MM.1S (cell line): Measurements from ENCODE around the gene DISP3.

ENCODE experiments used
- DNase-seq: peaks from one replicate; pipeline ENCODE4 v3.0.0-alpha.2; 2015
- H2AFZ ChIP-seq: fragments of 300-600 bp; sonication (generic); 2 replicates; pipeline ENCODE4 v1.6.0; 2016; ENCODE audit warnings: antibody characterized with exemption, low read length
- H3F3A ChIP-seq: fragments of 300-600 bp; sonication (generic); 2 replicates; pipeline ENCODE4 v1.6.1; 2016; ENCODE audit warnings: mild to moderate bottlenecking, antibody characterized with exemption, low read length, moderate library complexity, mixed read lengths; ENCODE audit not compliant: insufficient read depth
- H3K27ac ChIP-seq: fragments of 300-600 bp; sonication (generic); 2 replicates; pipeline ENCODE4 v1.5.1; 2016; ENCODE audit warnings: mild to moderate bottlenecking, low read length
- H3K27me3 ChIP-seq: fragments of 300-600 bp; sonication (generic); replicated peaks from 2 replicates; pipeline ENCODE4 v1.6.0; 2016; ENCODE audit warnings: low read length; ENCODE audit not compliant: insufficient read depth
- H3K36me3 ChIP-seq: fragments of 300-600 bp; sonication (generic); replicated peaks from 2 replicates; pipeline ENCODE4 v1.6.1; 2016; ENCODE audit warnings: mild to moderate bottlenecking, low read length, mixed read lengths; ENCODE audit not compliant: insufficient read depth
- H3K4me1 ChIP-seq: fragments of 300-600 bp; sonication (generic); 2 replicates; pipeline ENCODE4 v1.6.1; 2016; ENCODE audit warnings: low read length, mixed read lengths
- H3K4me2 ChIP-seq: fragments of 300-600 bp; sonication (generic); 2 replicates; pipeline ENCODE4 v1.6.0; 2016; ENCODE audit warnings: low read depth, low read length
- H3K4me3 ChIP-seq: fragments of 300-600 bp; sonication (generic); 2 replicates; pipeline ENCODE4 v1.5.1; 2016; ENCODE audit warnings: low read length, mixed read lengths
- H3K79me2 ChIP-seq: fragments of 300-600 bp; sonication (generic); 2 replicates; pipeline ENCODE4 v1.6.1; 2016; ENCODE audit warnings: mixed run types, low read length, mixed read lengths
- H3K9ac ChIP-seq: fragments of 300-600 bp; sonication (generic); 2 replicates; pipeline ENCODE4 v1.6.1; 2016; ENCODE audit warnings: low read length, mixed read lengths
- H3K9me2 ChIP-seq: fragments of 300-600 bp; sonication (generic); replicated peaks from 2 replicates; pipeline ENCODE4 v1.6.1; 2016; ENCODE audit warnings: mild to moderate bottlenecking, low read length, mixed read lengths; ENCODE audit not compliant: insufficient read depth
- H3K9me3 ChIP-seq: fragments of 300-600 bp; sonication (generic); replicated peaks from 2 replicates; pipeline ENCODE4 v1.6.1; 2016; ENCODE audit warnings: mild to moderate bottlenecking, low read length, mixed read lengths; ENCODE audit not compliant: insufficient read depth
- H4K20me1 ChIP-seq: fragments of 300-600 bp; sonication (generic); 2 replicates; pipeline ENCODE4 v1.6.1; 2016; ENCODE audit warnings: mild to moderate bottlenecking, low read length, moderate library complexity, mixed read lengths; ENCODE audit not compliant: insufficient read depth
- EZH2 ChIP-seq: fragments of 300-600 bp; sonication (generic); optimal IDR thresholded peaks from 2 replicates; pipeline ENCODE3; 2017; ENCODE audit warnings: low read depth, mild to moderate bottlenecking, antibody characterized with exemption, low read length, mixed read lengths
- EZH2phosphoT487 ChIP-seq: fragments of 300-600 bp; sonication (generic); IDR thresholded peaks from 2 replicates; pipeline ENCODE4 v1.6.1; 2018; ENCODE audit warnings: antibody characterized with exemption, low read length
- TF ChIP-seq, protein P1 (sequence below): fragments of 300-600 bp; sonication (generic); IDR thresholded peaks from 2 replicates; pipeline ENCODE4 v1.5.1; 2016; ENCODE audit warnings: antibody characterized with exemption, low read length, mixed read lengths

The DISP3 gene

DNA sequence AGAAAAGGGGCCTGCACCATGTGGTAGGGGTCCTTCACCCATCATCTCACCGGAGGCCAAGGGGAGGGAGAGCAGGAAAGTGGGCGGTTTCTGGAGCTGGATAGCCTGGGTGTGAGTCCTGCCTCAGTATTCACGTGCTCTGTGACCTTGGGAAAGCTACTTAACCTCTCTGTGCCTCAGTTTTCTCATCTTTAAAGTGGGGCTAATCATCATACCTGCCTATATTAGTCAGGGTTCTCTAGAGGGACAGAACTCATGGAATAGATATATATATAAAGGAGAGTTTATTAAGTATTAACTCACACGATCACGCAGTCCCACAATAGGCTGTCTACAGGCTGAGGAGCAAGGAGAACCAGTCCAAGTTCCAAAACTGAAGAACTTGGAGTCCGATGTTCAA lies 96.6 kb downstream of the DISP3 start:
- Histone ChIP-seq H4K20me1 (no peaks in the 10 kb centered on the region), H3K79me2 (no peaks in the 10 kb centered on the region), H3K4me2 (no peak overlapping the region), H3K9ac (no peak overlapping the region), H2AFZ (no peak overlapping the region), H3K9me3 (no peaks in the 10 kb centered on the region), H3K36me3 (no peaks in the 10 kb centered on the region), H3K4me1 (peaks cover 23% of the 10 kb centered on the region), H3K27ac (no peak overlapping the region), H3F3A (peaks cover 7% of the 10 kb centered on the region; the same call in 1 of the 2 replicates), H3K9me2 (no peaks in the 10 kb centered on the region), H3K4me3 (no peak overlapping the region), H3K27me3 (peaks cover 26% of the 10 kb centered on the region)
- TF ChIP-seq EZH2 (no peak), EZH2phosphoT487 (no peak)
- TF ChIP-seq, protein P1, sequence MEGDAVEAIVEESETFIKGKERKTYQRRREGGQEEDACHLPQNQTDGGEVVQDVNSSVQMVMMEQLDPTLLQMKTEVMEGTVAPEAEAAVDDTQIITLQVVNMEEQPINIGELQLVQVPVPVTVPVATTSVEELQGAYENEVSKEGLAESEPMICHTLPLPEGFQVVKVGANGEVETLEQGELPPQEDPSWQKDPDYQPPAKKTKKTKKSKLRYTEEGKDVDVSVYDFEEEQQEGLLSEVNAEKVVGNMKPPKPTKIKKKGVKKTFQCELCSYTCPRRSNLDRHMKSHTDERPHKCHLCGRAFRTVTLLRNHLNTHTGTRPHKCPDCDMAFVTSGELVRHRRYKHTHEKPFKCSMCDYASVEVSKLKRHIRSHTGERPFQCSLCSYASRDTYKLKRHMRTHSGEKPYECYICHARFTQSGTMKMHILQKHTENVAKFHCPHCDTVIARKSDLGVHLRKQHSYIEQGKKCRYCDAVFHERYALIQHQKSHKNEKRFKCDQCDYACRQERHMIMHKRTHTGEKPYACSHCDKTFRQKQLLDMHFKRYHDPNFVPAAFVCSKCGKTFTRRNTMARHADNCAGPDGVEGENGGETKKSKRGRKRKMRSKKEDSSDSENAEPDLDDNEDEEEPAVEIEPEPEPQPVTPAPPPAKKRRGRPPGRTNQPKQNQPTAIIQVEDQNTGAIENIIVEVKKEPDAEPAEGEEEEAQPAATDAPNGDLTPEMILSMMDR = no peak
- DNase-seq = no peak

DNA sequence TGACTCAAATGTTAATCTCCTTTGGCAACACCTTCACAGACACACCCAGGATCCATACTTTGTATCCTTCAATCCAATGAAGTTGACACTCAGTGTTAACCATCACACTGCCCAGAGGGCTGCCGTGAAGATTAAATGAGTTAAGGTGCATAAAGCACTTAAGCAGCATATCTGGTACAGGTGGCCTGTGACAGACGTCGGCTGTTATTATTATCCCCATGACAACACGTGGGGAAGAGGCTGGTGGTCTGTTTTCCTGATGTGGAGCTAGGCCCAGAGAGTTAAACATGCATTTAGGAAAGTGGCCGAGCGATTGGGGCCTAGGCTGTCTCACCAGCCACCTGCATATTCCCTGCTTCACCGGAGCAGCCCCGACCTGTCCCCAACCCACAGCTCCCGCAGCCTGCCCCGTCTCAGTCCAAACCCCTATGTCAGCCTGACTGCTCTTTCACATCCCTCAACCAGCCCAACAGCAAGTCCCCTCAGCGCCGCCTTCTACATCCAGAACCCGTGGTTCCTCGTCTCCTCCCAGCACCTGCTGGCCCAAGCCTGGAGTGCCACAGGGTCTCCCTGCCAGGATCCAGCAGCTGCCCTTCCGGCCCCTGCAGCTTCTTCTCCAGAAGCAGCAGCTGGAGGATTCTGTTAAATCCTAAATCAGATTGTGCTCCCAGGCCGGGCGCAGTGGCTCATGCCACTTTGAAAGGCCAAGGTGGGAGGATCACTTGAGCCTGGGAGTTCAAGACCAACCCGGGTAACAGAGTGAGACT lies 97.3 kb downstream of the DISP3 start:
- TF ChIP-seq EZH2phosphoT487 (no peak), EZH2 (no peak)
- TF ChIP-seq, protein P1 = no peak
- H2AFZ ChIP-seq = no peak overlapping the region
- H3K4me2 ChIP-seq = no peak overlapping the region
- H3K9ac ChIP-seq = no peak overlapping the region
- DNase-seq = no peak
- H3K27me3 ChIP-seq = peaks cover 31% of the 10 kb centered on the region
- H3K9me2 ChIP-seq = no peaks in the 10 kb centered on the region
- no peaks in the 10 kb centered on the region for H3K79me2 ChIP-seq
- H4K20me1 ChIP-seq = no peaks in the 10 kb centered on the region
- H3K27ac ChIP-seq = no peak overlapping the region
- H3K4me1 ChIP-seq = peaks cover 17% of the 10 kb centered on the region
- H3K4me3 ChIP-seq = no peak overlapping the region
- peaks cover 5% of the 10 kb centered on the region; the same call in 1 of the 2 replicates for H3F3A ChIP-seq
- no peaks in the 10 kb centered on the region for H3K9me3 ChIP-seq
- H3K36me3 ChIP-seq = no peaks in the 10 kb centered on the region

DNA sequence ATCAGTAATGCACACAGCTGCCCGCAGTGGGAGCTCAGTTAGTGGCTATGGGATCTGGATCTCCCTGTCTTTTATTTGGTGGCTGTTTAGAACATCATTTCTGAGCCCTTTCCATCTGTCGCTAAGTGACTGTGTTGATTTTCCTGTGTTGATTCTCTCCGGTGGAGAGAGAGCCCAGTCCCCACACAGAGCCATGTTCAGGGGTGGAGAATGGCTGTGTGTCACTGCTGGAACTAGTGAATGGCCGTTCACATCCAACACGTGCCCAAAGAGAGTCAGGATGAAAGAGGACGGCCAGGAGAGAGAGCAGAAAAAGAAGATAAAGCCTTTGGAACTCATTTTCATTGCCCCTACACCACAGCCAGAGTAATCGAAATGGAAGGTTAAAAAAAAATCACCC lies 99.0 kb downstream of the DISP3 start:
- peaks cover 47% of the 10 kb centered on the region for H3K27me3 ChIP-seq
- DNase-seq = no peak

More for the DNA sequence above, 99.0 kb downstream of the DISP3 start:
- H3K4me2 ChIP-seq = no peak overlapping the region
- H2AFZ ChIP-seq = no peak overlapping the region
- no peaks in the 10 kb centered on the region for H3K36me3 ChIP-seq
- no peak overlapping the region for H3K9ac ChIP-seq
- no peak overlapping the region for H3K4me3 ChIP-seq
- TF ChIP-seq, protein P1 = no peak
- no peak for TF ChIP-seq EZH2
- no peak for TF ChIP-seq EZH2phosphoT487
- H4K20me1 ChIP-seq = no peaks in the 10 kb centered on the region
- H3F3A ChIP-seq = no peaks in the 10 kb centered on the region
- H3K9me2 ChIP-seq = no peaks in the 10 kb centered on the region
- no peak overlapping the region for H3K27ac ChIP-seq
- H3K4me1 ChIP-seq = no peaks in the 10 kb centered on the region
- H3K79me2 ChIP-seq = no peaks in the 10 kb centered on the region
- H3K9me3 ChIP-seq = no peaks in the 10 kb centered on the region
